Measurements from ENCODE around the gene XPO6. TPM values are rescaled to one million over a fixed set of nuclear protein-coding genes. Genes with fewer than 3 reads are reported as not detected.

The XPO6 gene
- total RNA-seq, 2 donors from 2014 or later: 89.5 to 94.4 TPM

- no peaks in the 10 kb centered on the region for H3K27me3 ChIP-seq (replicated peaks; ENCODE audit: insufficient read depth)
- peaks cover 41% of the 10 kb centered on the region for H3K36me3 ChIP-seq
- ATAC-seq (ENCODE audit: insufficient number of reproducible peaks, low FRiP score, low read depth): no peak
- no peaks in the 10 kb centered on the region for H3K4me1 ChIP-seq (ENCODE audit: control insufficient read depth in 1 of 2, low read depth in 2 of 2)
- DNase-seq (ENCODE audit: low spot score): no peak
- TF ChIP-seq CTCF (IDR thresholded peaks at IDR 0.05): no peak
- H3K4me3 ChIP-seq: no peak overlapping the region
- H3K27ac ChIP-seq: no peak overlapping the region
- no peaks in the 10 kb centered on the region for H3K9me3 ChIP-seq
These were observed 103.0 kb downstream of the XPO6 start for GRCh38 chr16:28108590-28109247.

- Histone ChIP-seq H3K4me3 (no peak overlapping the region), H3K27me3 (replicated peaks; ENCODE audit: insufficient read depth) (no peaks in the 10 kb centered on the region), H3K36me3 (peaks cover 53% of the 10 kb centered on the region), H3K27ac (no peak overlapping the region), H3K4me1 (ENCODE audit: control insufficient read depth in 1 of 2, low read depth in 2 of 2) (no peaks in the 10 kb centered on the region), H3K9me3 (no peaks in the 10 kb centered on the region)
- ATAC-seq (ENCODE audit: insufficient number of reproducible peaks, low FRiP score, low read depth): no peak
- DNase-seq (ENCODE audit: low spot score): no peak
- no peak for TF ChIP-seq CTCF (IDR thresholded peaks at IDR 0.05)
These were observed 104.5 kb downstream of the XPO6 start for GRCh38 chr16:28107232-28107631.

- H3K27ac ChIP-seq: no peak overlapping the region
- H3K4me3 ChIP-seq: no peak overlapping the region
- ATAC-seq (ENCODE audit: insufficient number of reproducible peaks, low FRiP score, low read depth): no peak
- no peaks in the 10 kb centered on the region for H3K27me3 ChIP-seq (replicated peaks; ENCODE audit: insufficient read depth)
- no peak for DNase-seq (ENCODE audit: low spot score)
- TF ChIP-seq CTCF (IDR thresholded peaks at IDR 0.05): no peak
- no peaks in the 10 kb centered on the region for H3K4me1 ChIP-seq (ENCODE audit: control insufficient read depth in 1 of 2, low read depth in 2 of 2)
- H3K9me3 ChIP-seq: no peaks in the 10 kb centered on the region
- H3K36me3 ChIP-seq: peaks cover 57% of the 10 kb centered on the region
These were observed 105.1 kb downstream of the XPO6 start for GRCh38 chr16:28106467-28107215.

GRCh38 chr16:28105954-28106353 lies 105.8 kb downstream of the XPO6 start:
- no peak for TF ChIP-seq CTCF (IDR thresholded peaks at IDR 0.05)
- Histone ChIP-seq H3K4me1 (ENCODE audit: control insufficient read depth in 1 of 2, low read depth in 2 of 2) (no peaks in the 10 kb centered on the region), H3K27ac (no peak overlapping the region), H3K9me3 (no peaks in the 10 kb centered on the region), H3K36me3 (peaks cover 64% of the 10 kb centered on the region), H3K27me3 (replicated peaks; ENCODE audit: insufficient read depth) (no peaks in the 10 kb centered on the region), H3K4me3 (no peak overlapping the region)
- no peak for DNase-seq (ENCODE audit: low spot score)
- ATAC-seq (ENCODE audit: insufficient number of reproducible peaks, low FRiP score, low read depth): no peak

- DNase-seq (ENCODE audit: low spot score): no peak
- H3K27ac ChIP-seq: no peak overlapping the region
- TF ChIP-seq CTCF (IDR thresholded peaks at IDR 0.05): no peak
- no peak overlapping the region for H3K4me3 ChIP-seq
- ATAC-seq (ENCODE audit: insufficient number of reproducible peaks, low FRiP score, low read depth): no peak
- H3K9me3 ChIP-seq: no peaks in the 10 kb centered on the region
- H3K4me1 ChIP-seq (ENCODE audit: control insufficient read depth in 1 of 2, low read depth in 2 of 2): no peaks in the 10 kb centered on the region
- H3K27me3 ChIP-seq (replicated peaks; ENCODE audit: insufficient read depth): no peaks in the 10 kb centered on the region
- peaks cover 70% of the 10 kb centered on the region for H3K36me3 ChIP-seq
These were observed 106.5 kb downstream of the XPO6 start for GRCh38 chr16:28105297-28105696.

All from thoracic aorta (tissue), 2 donors.